ENCODE measurements around the gene NEDD4.

- TF ChIP-seq TAF1 (IDR thresholded peaks at IDR 0.05; ENCODE audit: low read depth) = no peak
- no peak for TF ChIP-seq EP300 (IDR thresholded peaks at IDR 0.05; ENCODE audit: borderline replicate concordance)
- TF ChIP-seq REST (IDR thresholded peaks at IDR 0.05; ENCODE audit: low read depth) = no peak
- TF ChIP-seq USF1 (IDR thresholded peaks at IDR 0.05) = no peak
- TF ChIP-seq TCF12 (IDR thresholded peaks at IDR 0.05; ENCODE audit: low read depth) = no peak
- TF ChIP-seq YY1 (IDR thresholded peaks at IDR 0.05; ENCODE audit: low read depth) = no peak
- TF ChIP-seq RAD21 (IDR thresholded peaks at IDR 0.05; ENCODE audit: low read depth) = no peak
- no peak for TF ChIP-seq FOXM1 (IDR thresholded peaks at IDR 0.05; ENCODE audit: borderline replicate concordance, low read depth)
- TF ChIP-seq MAX (IDR thresholded peaks at IDR 0.05) = no peak
- no peak for TF ChIP-seq EGR1 (IDR thresholded peaks at IDR 0.05)
- no peak for TF ChIP-seq CREB1 (IDR thresholded peaks at IDR 0.05; ENCODE audit: low read depth)
- no peak for TF ChIP-seq TEAD4 (IDR thresholded peaks at IDR 0.05)
- TF ChIP-seq CEBPB (IDR thresholded peaks at IDR 0.05) = no peak
- no peak for TF ChIP-seq ZBTB7A (IDR thresholded peaks at IDR 0.05; ENCODE audit: low read depth)
These were observed 672 bp downstream of the NEDD4 start for GRCh38 chr15:55992769-55993110.

Data from Ishikawa (cell line).